Cardiac septum (tissue), 1 donor: Measurements from ENCODE around the gene CIROP. TPM values are rescaled to one million over a fixed set of nuclear protein-coding genes. Genes with fewer than 3 reads are reported as not detected.

Experiments used
- DNase-seq: peaks from one replicate; pipeline ENCODE4 v3.0.0-alpha.2; 2020; ENCODE audit warnings: low spot score
- intact Hi-C: fragments of 100-400 bp; cut with DNase I; formaldehyde crosslinking; loops from one replicate; pipeline ENCODE4 v1.14.0; 2022
- total RNA-seq: library from RNA; stranded (reverse); fragmentation: NEBNext Ultra II Directional; extraction: Animal tissue kit (Norgen Biotek cat#: 25700); gene quantifications from one replicate; pipeline ENCODE4 v1.2.1, GENCODE V29; 2021
- donor health status: DM: no; HTN: no; CAD: no.

The CIROP gene
- total RNA-seq, 1 donor from 2014 or later: not detected

DNA sequence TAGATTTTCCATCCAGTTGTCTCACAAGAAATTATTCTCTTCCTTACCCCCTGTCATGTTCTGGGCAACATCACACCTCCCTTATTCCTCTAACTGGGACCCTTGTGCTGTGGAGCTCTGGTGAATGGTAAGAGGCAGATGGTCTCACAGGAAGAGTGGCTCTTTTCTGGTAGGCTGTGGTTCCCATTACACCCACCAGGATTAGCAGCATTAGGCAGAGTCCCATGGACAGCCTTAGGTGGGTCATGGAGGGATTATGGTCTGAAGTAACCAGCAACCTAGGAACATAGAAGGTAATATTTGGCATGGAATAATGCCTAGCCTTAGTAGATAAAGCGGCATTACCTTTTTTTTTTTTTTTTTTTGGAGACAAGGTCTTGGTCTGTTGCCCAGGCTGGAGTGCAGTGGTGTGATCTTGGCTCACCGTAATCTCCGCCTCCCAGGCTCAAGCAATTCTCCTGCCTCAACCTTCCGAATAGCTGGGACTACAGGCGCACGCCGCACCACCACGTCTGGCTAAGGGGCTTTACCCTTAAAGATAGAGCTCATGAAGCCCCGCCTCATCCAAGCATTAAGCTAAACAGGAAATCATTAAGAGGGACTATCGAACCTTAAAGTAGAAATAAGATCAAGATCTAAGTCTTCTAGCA is 5.5 kb downstream of the CIROP start:
- intact Hi-C loops: loop anchor here (10.0 kb wide), 2 partner anchors 205 to 455 kb away; partner anchors contain the start of genes BCL2L2, PPP1R3E, THTPA and ZFHX2
- DNase-seq: no peak

DNA sequence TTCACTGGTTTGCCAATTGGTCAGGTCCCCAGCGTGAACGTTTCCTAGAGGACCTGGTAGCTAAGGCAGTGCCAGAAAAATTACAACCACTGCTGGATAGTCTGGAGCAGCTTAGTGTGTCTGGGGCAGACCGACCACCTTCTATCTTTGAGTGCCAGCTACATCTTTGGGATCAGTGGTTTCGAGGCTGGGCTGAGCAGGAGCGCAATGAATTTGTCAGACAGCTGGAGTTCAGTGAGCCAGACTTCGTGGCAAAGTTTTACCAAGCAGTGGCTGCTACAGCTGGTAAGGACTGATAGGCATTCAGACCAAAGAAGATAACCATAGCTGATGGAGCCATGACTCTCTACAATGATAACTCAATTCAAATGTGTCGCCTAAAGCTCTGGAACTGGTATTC is 7.0 kb downstream of the CIROP start:
- intact Hi-C loops: loop anchor here (10.0 kb wide), 2 partner anchors 207 to 457 kb away; partner anchors contain the start of genes BCL2L2, PPP1R3E, THTPA and ZFHX2

DNA sequence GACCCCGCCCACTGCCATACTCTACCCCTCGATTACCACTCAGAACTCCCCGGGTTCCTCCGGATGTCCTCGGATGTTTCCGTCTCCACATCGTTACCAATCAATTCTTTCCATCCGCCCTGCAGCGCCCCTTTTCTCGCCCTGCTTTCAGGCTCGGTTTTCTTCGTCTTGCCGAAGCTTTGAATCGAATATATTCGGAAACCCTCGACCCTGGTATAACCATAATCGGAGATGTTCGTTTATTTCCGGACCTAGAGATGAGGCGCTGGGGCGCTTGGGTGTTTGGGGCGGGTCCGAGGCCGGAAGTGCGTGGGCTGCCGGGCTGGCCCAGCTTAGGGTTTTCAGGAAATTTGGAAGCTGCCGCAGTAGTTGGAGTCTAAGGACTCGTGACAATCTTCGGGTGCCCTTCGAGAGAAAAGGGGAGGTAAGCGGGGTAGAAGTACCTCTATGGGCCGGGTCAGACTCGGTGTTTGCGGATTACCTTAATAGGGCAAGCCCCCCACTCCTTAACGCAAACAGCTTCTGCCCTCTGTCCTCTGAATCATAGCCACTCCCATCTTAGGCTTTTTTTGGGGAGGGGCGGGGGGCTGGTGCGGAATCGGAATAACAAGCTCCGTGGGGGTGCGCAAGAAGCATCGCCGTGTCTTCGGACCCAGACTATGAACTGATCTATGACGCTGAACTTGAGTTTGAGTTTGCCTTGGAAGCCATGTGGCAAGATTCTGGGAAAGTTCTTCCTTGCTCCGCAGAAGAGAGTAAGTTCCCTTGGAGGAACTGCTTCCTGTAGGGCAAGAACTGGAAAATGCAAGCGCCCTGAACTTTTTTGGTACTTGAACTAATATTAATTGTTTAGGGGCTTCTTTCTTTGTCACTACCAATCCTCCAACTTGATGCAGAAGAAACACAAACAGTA is 9.3 kb downstream of the CIROP start, which contains the start of gene C14orf119:
C14orf119 (plus strand) TSS at position 310 of the 913 bp plus-strand sequence. CDS start 2,154 bp downstream, outside the sequence.
- intact Hi-C loops: loop anchor here (10.0 kb wide), 2 partner anchors 209 to 459 kb away; partner anchors contain the start of genes BCL2L2, PPP1R3E, THTPA and ZFHX2
- peak; percentile 100 for DNase-seq

More for the DNA sequence above, 7.0 kb downstream of the CIROP start:
- DNase-seq: no peak

DNA sequence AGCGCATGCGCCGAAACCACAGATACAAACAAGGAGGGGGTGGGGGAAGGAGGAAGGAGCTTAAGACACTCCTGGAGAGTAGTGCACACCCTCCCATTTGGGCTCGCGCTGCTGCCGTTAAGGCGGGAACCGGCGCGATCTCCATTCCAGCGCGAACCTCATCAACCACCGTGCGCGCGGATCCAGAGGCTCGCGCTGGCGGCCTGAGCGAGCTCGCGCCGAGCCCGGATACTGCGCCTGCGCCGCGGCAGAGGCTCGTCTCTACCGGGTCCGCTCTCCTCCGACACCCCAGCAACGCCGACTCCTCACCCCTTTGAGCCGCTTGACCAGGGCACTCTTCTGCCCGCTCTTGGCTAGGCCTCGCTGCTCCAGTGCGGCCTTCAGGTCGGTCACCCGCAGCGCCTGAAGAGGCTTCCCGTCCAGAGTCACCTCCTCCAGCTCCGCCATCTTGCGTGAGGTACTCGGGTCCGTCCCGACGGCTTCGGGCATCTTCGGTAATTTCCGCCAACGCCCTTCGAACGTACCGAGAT is 10.1 kb downstream of the CIROP start, which contains the start of gene ACIN1:
ACIN1 (minus strand) TSS at position 471 of the 530 bp plus-strand sequence; CDS start at position 447, 24 bp downstream.
- intact Hi-C loops: loop anchor here (10.0 kb wide), 2 partner anchors 210 to 460 kb away; partner anchors contain the start of genes BCL2L2, PPP1R3E, THTPA and ZFHX2
- no peak for DNase-seq

DNA sequence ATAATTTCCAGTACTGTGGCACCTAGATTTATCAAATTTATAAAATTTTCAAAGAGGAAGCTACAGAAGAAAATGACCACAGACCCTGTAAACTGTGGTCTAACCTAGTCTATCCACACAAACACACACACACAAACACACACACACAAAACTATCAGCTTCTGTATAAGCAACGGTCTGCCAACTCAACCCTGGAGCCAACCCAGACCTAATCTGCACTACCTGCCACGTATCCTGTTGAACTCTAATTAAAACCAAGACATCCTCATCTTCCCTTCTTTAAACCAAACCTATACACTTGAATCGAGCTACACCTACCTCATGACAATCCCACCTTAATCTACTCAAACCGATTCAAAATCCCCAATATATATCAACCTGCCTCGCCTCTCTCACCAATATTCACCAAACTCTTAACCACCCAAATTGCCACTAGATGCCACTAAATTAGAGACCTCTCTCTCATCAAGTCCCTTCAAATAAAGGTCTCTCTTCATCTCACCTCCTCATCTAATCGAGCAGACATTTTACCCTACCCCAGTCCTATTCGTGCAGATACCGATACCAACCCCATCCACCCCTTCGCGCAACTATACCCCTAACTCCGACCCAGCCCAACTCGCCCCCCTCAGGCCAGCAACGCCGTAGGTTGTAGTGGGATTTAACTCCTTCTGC is 10.7 kb downstream of the CIROP start:
- DNase-seq: no peak
- intact Hi-C loops: loop anchor here (10.0 kb wide), 2 partner anchors 211 to 461 kb away; partner anchors contain the start of genes BCL2L2, PPP1R3E, THTPA and ZFHX2

DNA sequence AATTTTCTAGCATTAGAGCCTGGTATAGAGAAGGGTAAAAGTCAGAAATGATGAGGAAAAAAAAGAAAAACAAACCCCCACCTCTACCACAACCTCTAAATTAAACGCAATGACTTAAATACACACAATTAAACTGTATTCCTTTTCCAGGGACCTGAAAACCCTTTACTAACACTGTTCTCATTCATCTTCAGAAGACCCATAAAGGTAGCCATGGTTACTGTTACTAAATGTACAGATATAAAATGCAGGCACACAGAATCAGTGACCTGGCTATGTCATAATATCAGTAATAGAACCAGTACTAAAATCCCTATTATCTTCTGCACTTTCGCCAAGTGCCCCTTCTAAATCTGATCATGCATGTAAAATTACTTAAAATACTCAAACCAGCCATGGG is 11.3 kb downstream of the CIROP start:
- intact Hi-C loops: loop anchor here (10.0 kb wide), 2 partner anchors 211 to 461 kb away; partner anchors contain the start of genes BCL2L2, PPP1R3E, THTPA and ZFHX2
- no peak for DNase-seq

DNA sequence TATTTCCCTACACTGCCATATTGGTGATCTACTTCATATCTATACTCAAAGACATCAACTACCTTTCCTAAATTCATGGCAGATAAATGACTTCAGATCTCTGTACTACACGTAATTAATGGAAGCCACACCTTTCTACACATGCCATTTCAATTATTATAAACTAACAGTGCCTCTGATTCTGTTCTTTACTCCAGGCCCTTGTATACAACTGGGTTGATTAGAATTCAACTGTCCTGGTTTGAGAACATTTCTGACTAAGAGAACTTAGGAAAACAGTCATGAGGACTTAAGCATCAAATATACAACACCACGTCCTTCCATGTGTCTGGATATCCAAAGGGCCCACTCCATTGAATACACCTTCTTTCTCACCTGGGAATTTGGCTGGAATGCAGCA is 11.7 kb downstream of the CIROP start:
- DNase-seq: no peak
- intact Hi-C loops: loop anchor here (10.0 kb wide), 2 partner anchors 212 to 462 kb away; partner anchors contain the start of genes BCL2L2, PPP1R3E, THTPA and ZFHX2

DNA sequence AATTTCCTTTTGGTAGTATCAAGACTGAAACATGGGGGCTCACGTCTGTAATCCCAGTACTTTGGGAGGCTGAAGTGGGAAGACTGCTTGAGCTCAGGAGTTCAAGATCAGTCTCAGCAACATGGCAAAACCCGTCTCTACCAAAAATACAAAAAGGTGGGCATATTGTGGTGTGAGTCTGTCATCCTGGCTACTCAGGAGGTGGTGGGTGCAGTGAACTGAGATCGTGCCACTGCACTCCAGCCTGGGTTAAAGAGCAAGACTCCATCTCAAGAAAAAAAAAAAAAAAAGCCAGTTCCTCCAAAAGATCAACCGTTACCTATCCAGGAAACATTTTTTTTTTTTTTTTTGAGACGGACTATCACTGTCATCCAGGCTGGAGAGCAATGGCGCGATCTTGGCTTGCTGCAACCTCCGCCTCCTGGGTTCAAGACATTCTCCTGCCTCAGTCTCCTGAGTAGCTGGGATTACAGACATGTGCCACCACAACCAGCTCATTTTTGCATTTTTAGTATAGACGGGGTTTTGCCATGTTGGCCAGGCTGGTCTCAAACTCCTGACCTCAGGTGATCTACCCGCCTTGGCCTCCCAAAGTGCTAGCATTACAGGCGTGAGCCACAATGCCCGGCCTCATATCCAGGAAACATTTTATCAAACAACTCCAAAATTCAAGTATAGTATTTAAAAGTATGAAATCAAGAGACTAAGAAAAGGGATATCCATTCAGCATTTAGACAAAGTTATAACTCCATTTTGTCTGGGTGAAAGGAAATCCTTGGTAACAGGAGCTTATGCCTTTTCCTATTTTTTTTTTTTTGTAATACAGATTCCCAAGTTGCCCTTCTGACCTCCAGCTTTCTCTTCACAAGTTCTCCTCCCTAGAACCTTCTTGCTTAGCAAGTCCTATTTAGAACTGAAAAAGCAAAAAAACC is 13.2 kb downstream of the CIROP start:
- intact Hi-C loops: loop anchor here (10.0 kb wide), 2 partner anchors 213 to 463 kb away; partner anchors contain the start of genes BCL2L2, PPP1R3E, THTPA and ZFHX2
- DNase-seq: no peak

DNA sequence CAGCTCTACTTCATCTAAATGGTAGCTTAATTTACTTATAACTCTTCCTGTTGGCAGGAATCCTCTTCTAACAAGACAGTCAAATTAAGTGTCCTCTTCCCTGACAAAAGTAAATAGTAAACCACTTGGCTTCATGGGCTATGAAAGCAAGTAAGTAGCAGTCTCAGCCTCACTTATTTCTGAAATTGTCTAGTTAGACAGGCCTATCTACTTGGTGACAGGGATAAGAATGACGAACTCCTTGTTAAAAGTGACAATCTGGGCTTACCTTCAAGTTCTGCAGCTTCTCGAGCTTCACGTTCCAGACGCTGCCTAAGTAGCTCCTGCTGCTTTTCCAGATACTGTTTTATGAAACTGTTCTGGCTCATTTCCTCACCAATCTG is 14.5 kb downstream of the CIROP start:
- DNase-seq: no peak
- intact Hi-C loops: loop anchor here (10.0 kb wide), 2 partner anchors 215 to 465 kb away; partner anchors contain the start of genes BCL2L2, PPP1R3E, THTPA and ZFHX2

DNA sequence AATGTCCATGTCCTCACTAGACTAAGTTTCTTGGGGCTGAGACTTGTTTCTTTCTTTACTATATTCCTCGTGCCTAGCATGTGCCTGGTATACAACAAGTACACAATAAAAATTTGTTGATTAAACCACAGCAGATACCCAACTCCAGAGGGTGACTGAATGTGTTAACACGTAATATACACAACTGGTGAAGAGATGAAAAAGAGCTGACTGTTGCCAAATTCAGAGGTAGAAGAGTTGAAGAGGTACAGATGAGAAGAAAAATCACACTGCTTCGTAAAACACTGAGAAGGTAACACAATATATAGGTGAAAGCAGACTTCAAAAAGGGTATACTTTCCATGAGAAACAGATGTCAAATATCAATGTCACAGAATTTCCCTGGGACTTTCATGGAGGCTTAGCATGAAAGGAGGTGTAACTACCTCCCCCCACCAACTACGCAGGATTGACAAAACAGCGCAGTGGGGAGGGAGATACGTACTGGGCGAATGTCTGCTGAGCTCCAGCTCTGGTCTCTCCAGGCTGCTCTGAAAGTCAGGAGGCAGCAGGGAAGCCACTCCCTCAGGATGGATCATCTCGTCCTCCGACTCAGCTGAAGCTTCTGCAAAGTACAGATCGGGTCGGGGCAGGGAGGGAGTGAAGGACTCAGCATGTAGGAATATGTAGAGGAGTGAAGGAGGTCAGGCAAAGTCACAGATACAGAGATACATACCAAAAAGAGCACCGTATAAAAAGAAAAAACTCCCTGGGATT is 15.1 kb downstream of the CIROP start:
- intact Hi-C loops: loop anchor here (10.0 kb wide), 2 partner anchors 215 to 465 kb away; partner anchors contain the start of genes BCL2L2, PPP1R3E, THTPA and ZFHX2
- no peak for DNase-seq

DNA sequence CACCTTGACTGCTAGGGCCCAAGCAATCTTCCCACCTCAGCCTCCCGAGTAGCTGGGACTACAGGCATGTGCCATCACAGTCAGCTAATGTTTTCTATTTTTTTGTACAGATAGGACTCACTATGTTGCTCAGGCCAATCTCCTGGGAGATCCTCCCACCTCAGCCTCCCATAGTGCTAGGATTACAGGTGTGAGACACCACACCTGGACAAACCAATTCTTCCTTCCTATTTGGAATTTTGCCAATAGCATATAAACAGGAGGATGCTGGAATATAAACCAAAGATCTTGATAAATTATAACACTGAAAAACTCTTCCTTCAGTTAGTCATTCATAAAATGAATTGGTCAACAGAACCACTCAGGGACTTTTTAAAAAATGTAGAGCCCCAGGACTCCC is 18.2 kb downstream of the CIROP start:
- no peak for DNase-seq

DNA sequence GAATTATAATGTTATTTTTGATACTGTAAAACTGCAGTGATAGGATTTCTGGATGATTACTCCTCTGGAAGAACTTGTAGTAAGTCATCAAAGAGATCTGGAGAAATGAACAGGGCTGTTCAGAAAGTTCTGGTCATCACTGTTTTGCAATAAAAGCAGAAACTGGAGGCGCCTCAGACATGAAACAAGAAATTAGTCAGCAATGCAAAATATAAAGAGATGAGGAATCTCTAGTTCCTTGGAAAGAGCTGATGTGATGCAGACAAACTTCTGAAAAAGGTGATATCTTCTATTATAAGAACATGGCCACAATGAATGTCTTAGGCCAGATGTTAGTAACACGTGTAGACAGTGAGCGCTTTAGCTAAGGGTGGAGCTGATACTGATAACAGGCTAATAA is 19.3 kb downstream of the CIROP start:
- DNase-seq: no peak
- intact Hi-C loops: no loop called here

More for the DNA sequence above, 18.2 kb downstream of the CIROP start:
- intact Hi-C loops: no loop called here

DNA sequence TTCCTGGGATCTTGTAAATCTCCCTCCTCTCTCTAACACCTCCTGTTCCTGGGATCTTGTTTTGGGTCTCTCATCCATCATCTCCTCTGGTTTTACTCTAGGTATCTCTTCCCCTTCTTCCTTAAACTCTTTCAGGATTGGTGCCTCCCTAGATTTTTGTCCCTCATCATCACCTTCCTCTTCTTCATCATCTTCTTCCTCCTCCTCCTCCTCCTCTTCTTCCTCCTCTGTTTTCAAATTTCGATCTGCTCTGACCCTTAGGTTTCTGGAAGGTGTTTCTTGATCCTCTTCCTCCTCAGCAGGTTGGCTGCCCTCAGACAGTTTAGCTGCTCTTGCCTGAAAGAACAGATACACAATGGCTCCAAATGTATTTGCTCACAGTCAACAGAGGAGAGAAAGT is 24.3 kb downstream of the CIROP start:
- DNase-seq: no peak
- intact Hi-C loops: no loop called here

DNA sequence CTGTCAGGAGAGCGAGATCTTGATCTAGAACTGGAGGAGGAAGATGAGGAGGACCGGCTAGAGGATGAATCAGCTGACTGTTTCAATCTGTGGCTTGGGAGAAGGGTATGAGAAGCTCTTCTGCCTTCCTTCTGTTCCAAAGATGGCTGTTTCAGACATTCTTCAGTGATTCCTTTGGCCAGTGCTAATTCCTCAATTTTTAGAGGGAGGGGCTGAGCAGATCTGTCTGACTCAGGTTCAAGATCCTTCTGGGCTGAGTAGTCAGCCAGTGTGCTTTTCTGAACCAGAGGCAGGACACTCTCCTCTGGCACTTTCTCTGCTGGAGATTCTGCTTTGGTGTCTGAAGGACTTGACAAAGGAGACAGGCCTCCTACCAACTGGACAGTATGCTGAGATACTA is 25.1 kb downstream of the CIROP start:
- intact Hi-C loops: no loop called here
- DNase-seq: no peak

DNA sequence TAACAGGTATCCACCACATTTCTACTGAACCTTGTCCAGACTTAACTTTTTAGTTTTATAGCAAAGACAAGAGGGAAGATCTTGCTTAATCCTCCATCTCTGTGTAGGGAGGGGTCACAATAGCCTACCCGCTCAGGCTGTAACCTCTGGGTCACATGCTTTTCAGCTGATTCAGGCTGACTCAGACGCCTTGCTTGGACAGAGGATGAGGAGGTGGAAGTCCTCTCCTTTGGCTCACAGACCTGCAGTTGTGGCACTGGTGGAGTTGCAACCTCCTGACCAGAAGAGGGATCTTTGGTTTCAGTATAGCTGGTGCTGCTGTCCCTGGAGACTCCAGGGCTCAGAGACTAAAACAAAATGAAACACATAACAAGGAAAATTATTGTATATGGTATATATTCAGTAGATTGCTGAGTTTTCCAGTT is 26.1 kb downstream of the CIROP start:
- DNase-seq: peak; percentile 86
- intact Hi-C loops: no loop called here

DNA sequence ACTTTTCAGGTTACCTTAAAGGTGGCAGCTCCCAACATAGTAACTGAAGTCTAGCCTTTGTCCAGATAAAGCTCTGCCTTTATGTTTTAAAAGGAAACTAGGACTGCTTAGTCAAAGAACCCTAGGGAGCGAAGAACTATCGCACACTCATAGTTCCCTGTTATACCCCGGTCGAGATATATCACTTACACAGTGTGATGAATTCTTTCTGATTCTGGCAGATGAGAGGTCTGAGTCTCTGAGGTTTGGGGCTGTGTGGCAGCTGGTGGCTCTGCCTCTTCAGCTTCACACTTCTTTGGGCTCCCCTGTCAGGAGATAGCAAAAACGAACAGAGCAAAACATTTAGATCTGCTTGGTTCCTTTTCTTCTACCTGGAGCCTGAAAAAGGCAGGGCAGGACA is 26.8 kb downstream of the CIROP start:
- intact Hi-C loops: no loop called here

More for the DNA sequence above, 26.8 kb downstream of the CIROP start:
- DNase-seq: no peak
